Astrocyte (in vitro differentiated cells and primary cell): ENCODE data around the gene EYS. TPM values are rescaled to one million over a fixed set of nuclear protein-coding genes. Genes with fewer than 3 reads are reported as not detected.

ENCODE experiments used
- DNase-seq: peaks from one replicate; pipeline ENCODE4 v3.0.0-alpha.2; 2010; ENCODE audit warnings: low read depth
- FAIRE-seq: peaks from 2 replicates; lab custom pipeline; 2011; peaks lifted over from hg19 to GRCh38; lab: Jason Lieb, UNC
- H2AFZ ChIP-seq: 2 replicates; pipeline ENCODE4 v1.6.0; 2012; ENCODE audit warnings: low read depth, low read length, inconsistent platforms
- H3K27ac ChIP-seq: 2 replicates; pipeline ENCODE4 v1.5.1; 2011; ENCODE audit warnings: low read depth, low read length, inconsistent platforms
- H3K27me3 ChIP-seq: 2 replicates; pipeline ENCODE4 v1.6.0; 2011; ENCODE audit warnings: low read length, inconsistent platforms; ENCODE audit not compliant: insufficient read depth
- H3K36me3 ChIP-seq: 2 replicates; pipeline ENCODE4 v1.5.1; 2011; ENCODE audit warnings: low read length, inconsistent platforms; ENCODE audit not compliant: insufficient read depth
- H3K4me1 ChIP-seq: 2 replicates; pipeline ENCODE4 v1.5.1; 2011; ENCODE audit warnings: low read length, inconsistent platforms; ENCODE audit not compliant: insufficient read depth
- H3K4me2 ChIP-seq: 2 replicates; pipeline ENCODE4 v1.6.0; 2012; ENCODE audit warnings: low read length, inconsistent platforms
- H3K4me3 ChIP-seq: 2 replicates; pipeline ENCODE4 v1.5.1; 2011; ENCODE audit warnings: low read depth, mild to moderate bottlenecking, low read length, inconsistent platforms; ENCODE audit not compliant: insufficient read depth
- H3K79me2 ChIP-seq: 2 replicates; pipeline ENCODE4 v1.6.0; 2012; ENCODE audit warnings: mild to moderate bottlenecking, low read length, inconsistent platforms; ENCODE audit not compliant: insufficient read depth
- H3K9ac ChIP-seq: 2 replicates; pipeline ENCODE4 v1.6.0; 2012; ENCODE audit warnings: mild to moderate bottlenecking, low read length, inconsistent platforms
- H3K9me3 ChIP-seq: 2 replicates; pipeline ENCODE4 v1.5.1; 2012; ENCODE audit warnings: low read depth, mild to moderate bottlenecking, low read length, inconsistent platforms; ENCODE audit not compliant: insufficient read depth
- H4K20me1 ChIP-seq: 2 replicates; pipeline ENCODE4 v1.6.0; 2012; ENCODE audit warnings: low read length, inconsistent platforms; ENCODE audit not compliant: insufficient read depth
- H3K27ac Mint-ChIP-seq: one replicate; pipeline ENCODE4 v1.8.0; 2021; ENCODE audit warnings: mild to moderate bottlenecking, mixed read lengths; ENCODE audit not compliant: unreplicated experiment
- H3K27me3 Mint-ChIP-seq: one replicate; pipeline ENCODE4 v1.8.0; 2021; ENCODE audit warnings: low read depth, mixed read lengths; ENCODE audit not compliant: unreplicated experiment
- H3K36me3 Mint-ChIP-seq: one replicate; pipeline ENCODE4 v1.8.0; 2021; ENCODE audit warnings: low read depth, mixed read lengths; ENCODE audit not compliant: unreplicated experiment
- H3K4me1 Mint-ChIP-seq: one replicate; pipeline ENCODE4 v1.8.0; 2021; ENCODE audit warnings: low read depth, mixed read lengths; ENCODE audit not compliant: unreplicated experiment
- H3K4me3 Mint-ChIP-seq: one replicate; pipeline ENCODE4 v1.8.0; 2021; ENCODE audit warnings: mild to moderate bottlenecking, moderate library complexity, mixed read lengths; ENCODE audit not compliant: unreplicated experiment
- H3K9me3 Mint-ChIP-seq: one replicate; pipeline ENCODE4 v1.8.0; 2021; ENCODE audit warnings: mild to moderate bottlenecking, mixed read lengths; ENCODE audit not compliant: unreplicated experiment
- EZH2 ChIP-seq: IDR thresholded peaks from 2 replicates; pipeline ENCODE4 v1.6.1; 2012; ENCODE audit warnings: mild to moderate bottlenecking, low read length, inconsistent platforms; ENCODE audit not compliant: insufficient read depth
- total RNA-seq: library from RNA; stranded (reverse); gene quantifications from 2 replicates; pipeline ENCODE4 v1.2.1, GENCODE V29; 2021
- TF ChIP-seq, protein P1 (sequence below): IDR thresholded peaks from 2 replicates; pipeline ENCODE4 v1.5.1; 2011; ENCODE audit warnings: low read depth, mild to moderate bottlenecking, inconsistent platforms, low read length, moderate library complexity; ENCODE audit not compliant: insufficient read depth

Gene EYS
- total RNA-seq, 1 donor from 2014 or later: 0.16 TPM

DNA sequence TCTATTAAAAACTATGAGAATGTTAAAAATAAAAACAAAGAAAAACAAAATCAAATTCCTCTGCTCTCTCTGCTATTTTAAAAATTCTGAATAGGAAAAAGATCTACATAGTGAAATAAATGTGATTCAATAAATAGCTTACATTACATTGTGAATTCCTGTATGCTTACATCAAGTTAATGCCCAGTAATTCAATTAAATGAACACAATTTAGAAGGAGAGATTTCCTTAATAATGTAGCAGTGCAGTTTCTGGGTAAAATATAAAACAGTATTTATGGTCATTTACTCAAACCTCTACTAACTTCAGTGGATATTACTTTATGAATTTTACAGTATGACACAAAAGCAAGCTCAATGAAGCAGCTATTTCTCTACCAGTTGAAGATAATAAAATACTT lies 594.6 kb downstream of the EYS start:
- TF ChIP-seq EZH2: no peak
- TF ChIP-seq, protein P1, sequence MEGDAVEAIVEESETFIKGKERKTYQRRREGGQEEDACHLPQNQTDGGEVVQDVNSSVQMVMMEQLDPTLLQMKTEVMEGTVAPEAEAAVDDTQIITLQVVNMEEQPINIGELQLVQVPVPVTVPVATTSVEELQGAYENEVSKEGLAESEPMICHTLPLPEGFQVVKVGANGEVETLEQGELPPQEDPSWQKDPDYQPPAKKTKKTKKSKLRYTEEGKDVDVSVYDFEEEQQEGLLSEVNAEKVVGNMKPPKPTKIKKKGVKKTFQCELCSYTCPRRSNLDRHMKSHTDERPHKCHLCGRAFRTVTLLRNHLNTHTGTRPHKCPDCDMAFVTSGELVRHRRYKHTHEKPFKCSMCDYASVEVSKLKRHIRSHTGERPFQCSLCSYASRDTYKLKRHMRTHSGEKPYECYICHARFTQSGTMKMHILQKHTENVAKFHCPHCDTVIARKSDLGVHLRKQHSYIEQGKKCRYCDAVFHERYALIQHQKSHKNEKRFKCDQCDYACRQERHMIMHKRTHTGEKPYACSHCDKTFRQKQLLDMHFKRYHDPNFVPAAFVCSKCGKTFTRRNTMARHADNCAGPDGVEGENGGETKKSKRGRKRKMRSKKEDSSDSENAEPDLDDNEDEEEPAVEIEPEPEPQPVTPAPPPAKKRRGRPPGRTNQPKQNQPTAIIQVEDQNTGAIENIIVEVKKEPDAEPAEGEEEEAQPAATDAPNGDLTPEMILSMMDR: no peak
- no peaks in the 10 kb centered on the region for H3K4me1 ChIP-seq
- Mint-ChIP-seq H3K4me3 (no peak overlapping the region), H3K9me3 (no peaks in the 10 kb centered on the region), H3K27me3 (no peaks in the 10 kb centered on the region), H3K36me3 (no peaks in the 10 kb centered on the region), H3K4me1 (peaks cover 8% of the 10 kb centered on the region), H3K27ac (no peak overlapping the region)
- no peak overlapping the region for H3K4me2 ChIP-seq
- H3K4me3 ChIP-seq: no peak overlapping the region
- H2AFZ ChIP-seq: no peak overlapping the region
- H3K79me2 ChIP-seq: no peaks in the 10 kb centered on the region
- no peaks in the 10 kb centered on the region for H3K9me3 ChIP-seq
- no peak overlapping the region for H3K27ac ChIP-seq
- no peaks in the 10 kb centered on the region for H3K36me3 ChIP-seq
- no peak overlapping the region for H3K9ac ChIP-seq
- DNase-seq (no peak), FAIRE-seq (no peak)
- H4K20me1 ChIP-seq: no peaks in the 10 kb centered on the region
- no peaks in the 10 kb centered on the region for H3K27me3 ChIP-seq

DNA sequence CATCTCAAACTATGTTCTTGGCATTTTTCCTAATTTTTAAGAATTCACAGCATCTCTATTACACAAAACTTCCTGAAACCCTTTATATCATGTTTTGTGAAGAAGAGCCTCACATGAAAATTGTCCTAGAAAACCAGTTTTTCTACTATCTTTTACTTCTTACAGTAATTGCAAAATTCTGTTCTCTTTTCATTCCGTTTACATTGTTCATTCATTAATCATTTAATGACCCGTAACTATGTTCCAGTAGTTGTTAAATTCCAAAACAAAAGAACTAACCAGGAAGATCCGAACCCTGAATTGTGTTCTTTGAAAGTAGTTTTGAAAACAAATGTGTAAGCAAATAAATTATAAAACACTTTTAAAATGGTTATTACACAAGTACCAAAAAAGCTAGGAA lies 597.0 kb downstream of the EYS start:
- Histone ChIP-seq H4K20me1 (no peaks in the 10 kb centered on the region), H2AFZ (no peak overlapping the region), H3K4me2 (no peak overlapping the region), H3K79me2 (no peaks in the 10 kb centered on the region), H3K9ac (no peak overlapping the region), H3K4me3 (no peak overlapping the region), H3K27me3 (no peaks in the 10 kb centered on the region), H3K9me3 (no peaks in the 10 kb centered on the region), H3K4me1 (no peaks in the 10 kb centered on the region), H3K27ac (no peak overlapping the region), H3K36me3 (no peaks in the 10 kb centered on the region)
- Mint-ChIP-seq H3K36me3 (no peaks in the 10 kb centered on the region), H3K27me3 (no peaks in the 10 kb centered on the region), H3K9me3 (no peaks in the 10 kb centered on the region), H3K4me1 (peaks cover 5% of the 10 kb centered on the region), H3K4me3 (no peak overlapping the region), H3K27ac (no peak overlapping the region)
- no peak for TF ChIP-seq EZH2
- TF ChIP-seq, protein P1: no peak
- no peak for DNase-seq
- no peak for FAIRE-seq

DNA sequence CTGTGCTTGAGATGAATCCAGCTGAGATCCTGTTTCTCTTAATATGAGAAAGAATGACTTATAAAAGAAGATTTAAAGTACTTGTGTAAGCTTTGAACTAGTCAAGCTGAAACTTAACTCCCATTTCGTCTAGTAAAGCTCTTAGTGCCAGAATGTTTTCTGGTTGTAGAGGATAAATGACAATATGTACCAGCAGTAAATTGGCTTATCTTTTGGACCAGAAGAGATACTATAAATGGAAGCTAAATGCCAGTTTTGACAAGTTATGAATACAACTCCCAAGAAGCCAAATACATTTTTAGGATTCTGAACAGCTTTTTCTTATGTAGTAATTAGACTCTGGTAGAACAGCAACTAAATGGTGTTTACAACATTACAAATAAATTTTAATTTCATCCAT lies 608.7 kb downstream of the EYS start:
- no peak overlapping the region for H3K9ac ChIP-seq
- no peaks in the 10 kb centered on the region for H3K9me3 ChIP-seq
- Mint-ChIP-seq H3K36me3 (no peaks in the 10 kb centered on the region), H3K4me1 (no peaks in the 10 kb centered on the region), H3K27ac (no peak overlapping the region), H3K27me3 (no peaks in the 10 kb centered on the region), H3K4me3 (no peak overlapping the region), H3K9me3 (no peaks in the 10 kb centered on the region)
- H3K27ac ChIP-seq: no peak overlapping the region
- H3K4me2 ChIP-seq: no peak overlapping the region
- no peaks in the 10 kb centered on the region for H4K20me1 ChIP-seq
- DNase-seq (no peak), FAIRE-seq (no peak)
- no peaks in the 10 kb centered on the region for H3K36me3 ChIP-seq
- TF ChIP-seq, protein P1: no peak
- TF ChIP-seq EZH2: no peak
- H3K4me3 ChIP-seq: no peak overlapping the region
- no peak overlapping the region for H2AFZ ChIP-seq
- no peaks in the 10 kb centered on the region for H3K79me2 ChIP-seq
- H3K27me3 ChIP-seq: no peaks in the 10 kb centered on the region
- H3K4me1 ChIP-seq: no peaks in the 10 kb centered on the region
